ENCODE data around the gene PACRG.

The PACRG gene

GRCh38 chr6:163201855-163202254 lies 474.1 kb downstream of the PACRG start:
- H4K91ac ChIP-seq (ENCODE audit: low read length), result no peak overlapping the region
- H3K9me3 ChIP-seq (ENCODE audit: control insufficient read depth, low read length), result peaks cover 3% of the 10 kb centered on the region
- no peak overlapping the region for H3K4me3 ChIP-seq (ENCODE audit: insufficient read depth in 1 of 2, low read depth in 1 of 2, low read length in 2 of 2)
- H3K4ac ChIP-seq (ENCODE audit: low read depth in 1 of 2, low read length in 2 of 2), result no peak overlapping the region
- no peak overlapping the region for H3K14ac ChIP-seq (ENCODE audit: low read length in 2 of 2)
- no peak overlapping the region for H2BK5ac ChIP-seq (ENCODE audit: low read depth, low read length, poor library complexity, severe bottlenecking)
- H3K36me3 ChIP-seq (ENCODE audit: control insufficient read depth in 1 of 2, insufficient read depth in 2 of 2, low read depth in 1 of 2, low read length in 2 of 2), result no peaks in the 10 kb centered on the region
- H2BK12ac ChIP-seq (ENCODE audit: low read length in 2 of 2), result no peak overlapping the region
- 85% methylated on average over 12 of the region's 12 CpGs for WGBS
- H2BK120ac ChIP-seq (ENCODE audit: low read depth, low read length), result no peak overlapping the region
- H3K4me1 ChIP-seq (ENCODE audit: control insufficient read depth, insufficient read depth, low read depth, low read length), result no peaks in the 10 kb centered on the region
- H3K4me2 ChIP-seq (ENCODE audit: low read length, poor library complexity, severe bottlenecking), result no peak overlapping the region
- H3K9ac ChIP-seq (ENCODE audit: low read length), result no peak overlapping the region
- H2BK15ac ChIP-seq (ENCODE audit: low read depth, poor library complexity, severe bottlenecking), result no peak overlapping the region
- H2AFZ ChIP-seq (ENCODE audit: low read depth, low read length), result no peak overlapping the region
- no peak overlapping the region for H3K23ac ChIP-seq (ENCODE audit: low read length in 2 of 2)
- no peak overlapping the region for H4K8ac ChIP-seq (ENCODE audit: low read length)
- no peak for DNase-seq
- H3K27me3 ChIP-seq (ENCODE audit: control insufficient read depth in 1 of 2, insufficient read depth in 1 of 2, low read length in 2 of 2), result no peaks in the 10 kb centered on the region
- H3K27ac ChIP-seq (ENCODE audit: low read length, poor library complexity, severe bottlenecking), result no peak overlapping the region
- H3K18ac ChIP-seq (ENCODE audit: low read depth in 1 of 2, low read length in 2 of 2), result no peak overlapping the region
- H3K79me1 ChIP-seq (replicated peaks; ENCODE audit: low read length, poor library complexity, severe bottlenecking), result no peaks in the 10 kb centered on the region
- no peak overlapping the region for H2AK5ac ChIP-seq (ENCODE audit: low read length, severe bottlenecking)

GRCh38 chr6:163206196-163206595 lies 478.4 kb downstream of the PACRG start:
- Histone ChIP-seq H3K9me3 (ENCODE audit: control insufficient read depth, low read length) (peaks cover 3% of the 10 kb centered on the region), H2BK120ac (ENCODE audit: low read depth, low read length) (no peak overlapping the region), H2BK12ac (ENCODE audit: low read length in 2 of 2) (no peak overlapping the region), H3K9ac (ENCODE audit: low read length) (no peak overlapping the region), H4K91ac (ENCODE audit: low read length) (no peak overlapping the region), H3K18ac (ENCODE audit: low read depth in 1 of 2, low read length in 2 of 2) (no peak overlapping the region), H3K14ac (ENCODE audit: low read length in 2 of 2) (no peak overlapping the region), H2AK5ac (ENCODE audit: low read length, severe bottlenecking) (no peak overlapping the region), H3K4me2 (ENCODE audit: low read length, poor library complexity, severe bottlenecking) (no peak overlapping the region), H3K4me1 (ENCODE audit: control insufficient read depth, insufficient read depth, low read depth, low read length) (no peaks in the 10 kb centered on the region), H3K27me3 (ENCODE audit: control insufficient read depth in 1 of 2, insufficient read depth in 1 of 2, low read length in 2 of 2) (no peaks in the 10 kb centered on the region), H2AFZ (ENCODE audit: low read depth, low read length) (no peak overlapping the region), H4K8ac (ENCODE audit: low read length) (no peak overlapping the region), H3K27ac (ENCODE audit: low read length, poor library complexity, severe bottlenecking) (no peak overlapping the region), H3K4me3 (ENCODE audit: insufficient read depth in 1 of 2, low read depth in 1 of 2, low read length in 2 of 2) (no peak overlapping the region), H2BK15ac (ENCODE audit: low read depth, poor library complexity, severe bottlenecking) (no peak overlapping the region), H3K36me3 (ENCODE audit: control insufficient read depth in 1 of 2, insufficient read depth in 2 of 2, low read depth in 1 of 2, low read length in 2 of 2) (no peaks in the 10 kb centered on the region), H3K4ac (ENCODE audit: low read depth in 1 of 2, low read length in 2 of 2) (no peak overlapping the region), H3K23ac (ENCODE audit: low read length in 2 of 2) (no peak overlapping the region), H2BK5ac (ENCODE audit: low read depth, low read length, poor library complexity, severe bottlenecking) (no peak overlapping the region), H3K79me1 (replicated peaks; ENCODE audit: low read length, poor library complexity, severe bottlenecking) (no peaks in the 10 kb centered on the region)
- DNase-seq, result no peak
- 87% methylated on average over 2 of the region's 2 CpGs for WGBS

GRCh38 chr6:163207431-163208383 lies 479.9 kb downstream of the PACRG start:
- H3K4ac ChIP-seq (ENCODE audit: low read depth in 1 of 2, low read length in 2 of 2), result no peak overlapping the region
- no peaks in the 10 kb centered on the region for H3K27me3 ChIP-seq (ENCODE audit: control insufficient read depth in 1 of 2, insufficient read depth in 1 of 2, low read length in 2 of 2)
- no peaks in the 10 kb centered on the region for H3K4me1 ChIP-seq (ENCODE audit: control insufficient read depth, insufficient read depth, low read depth, low read length)
- H3K4me3 ChIP-seq (ENCODE audit: insufficient read depth in 1 of 2, low read depth in 1 of 2, low read length in 2 of 2), result no peak overlapping the region
- DNase-seq, result no peak
- H2BK12ac ChIP-seq (ENCODE audit: low read length in 2 of 2), result no peak overlapping the region
- H3K79me1 ChIP-seq (replicated peaks; ENCODE audit: low read length, poor library complexity, severe bottlenecking), result no peaks in the 10 kb centered on the region
- no peak overlapping the region for H3K23ac ChIP-seq (ENCODE audit: low read length in 2 of 2)
- H2AK5ac ChIP-seq (ENCODE audit: low read length, severe bottlenecking), result no peak overlapping the region
- no peak overlapping the region for H4K8ac ChIP-seq (ENCODE audit: low read length)
- H4K91ac ChIP-seq (ENCODE audit: low read length), result no peak overlapping the region
- H3K18ac ChIP-seq (ENCODE audit: low read depth in 1 of 2, low read length in 2 of 2), result no peak overlapping the region
- no peak overlapping the region for H3K27ac ChIP-seq (ENCODE audit: low read length, poor library complexity, severe bottlenecking)
- H3K14ac ChIP-seq (ENCODE audit: low read length in 2 of 2), result no peak overlapping the region
- no peak overlapping the region for H2BK15ac ChIP-seq (ENCODE audit: low read depth, poor library complexity, severe bottlenecking)
- H3K36me3 ChIP-seq (ENCODE audit: control insufficient read depth in 1 of 2, insufficient read depth in 2 of 2, low read depth in 1 of 2, low read length in 2 of 2), result no peaks in the 10 kb centered on the region
- WGBS, result 71% methylated on average over 4 of the region's 11 CpGs
- H3K9me3 ChIP-seq (ENCODE audit: control insufficient read depth, low read length), result peaks cover 14% of the 10 kb centered on the region
- no peak overlapping the region for H3K4me2 ChIP-seq (ENCODE audit: low read length, poor library complexity, severe bottlenecking)
- H3K9ac ChIP-seq (ENCODE audit: low read length), result no peak overlapping the region
- H2BK120ac ChIP-seq (ENCODE audit: low read depth, low read length), result no peak overlapping the region
- no peak overlapping the region for H2AFZ ChIP-seq (ENCODE audit: low read depth, low read length)
- H2BK5ac ChIP-seq (ENCODE audit: low read depth, low read length, poor library complexity, severe bottlenecking), result no peak overlapping the region

- H4K91ac ChIP-seq (ENCODE audit: low read length), result no peak overlapping the region
- 80% methylated on average over 1 of the region's 4 CpGs for WGBS
- H2AFZ ChIP-seq (ENCODE audit: low read depth, low read length), result no peak overlapping the region
- no peak for DNase-seq
- H3K4me2 ChIP-seq (ENCODE audit: low read length, poor library complexity, severe bottlenecking), result no peak overlapping the region
- H3K14ac ChIP-seq (ENCODE audit: low read length in 2 of 2), result no peak overlapping the region
- no peaks in the 10 kb centered on the region for H3K27me3 ChIP-seq (ENCODE audit: control insufficient read depth in 1 of 2, insufficient read depth in 1 of 2, low read length in 2 of 2)
- no peak overlapping the region for H2BK5ac ChIP-seq (ENCODE audit: low read depth, low read length, poor library complexity, severe bottlenecking)
- no peak overlapping the region for H3K27ac ChIP-seq (ENCODE audit: low read length, poor library complexity, severe bottlenecking)
- H3K9ac ChIP-seq (ENCODE audit: low read length), result no peak overlapping the region
- no peak overlapping the region for H2AK5ac ChIP-seq (ENCODE audit: low read length, severe bottlenecking)
- no peaks in the 10 kb centered on the region for H3K4me1 ChIP-seq (ENCODE audit: control insufficient read depth, insufficient read depth, low read depth, low read length)
- H3K18ac ChIP-seq (ENCODE audit: low read depth in 1 of 2, low read length in 2 of 2), result no peak overlapping the region
- H3K4me3 ChIP-seq (ENCODE audit: insufficient read depth in 1 of 2, low read depth in 1 of 2, low read length in 2 of 2), result no peak overlapping the region
- H2BK120ac ChIP-seq (ENCODE audit: low read depth, low read length), result no peak overlapping the region
- H3K36me3 ChIP-seq (ENCODE audit: control insufficient read depth in 1 of 2, insufficient read depth in 2 of 2, low read depth in 1 of 2, low read length in 2 of 2), result no peaks in the 10 kb centered on the region
- H3K9me3 ChIP-seq (ENCODE audit: control insufficient read depth, low read length), result peaks cover 14% of the 10 kb centered on the region
- H3K4ac ChIP-seq (ENCODE audit: low read depth in 1 of 2, low read length in 2 of 2), result no peak overlapping the region
- H3K23ac ChIP-seq (ENCODE audit: low read length in 2 of 2), result no peak overlapping the region
- H4K8ac ChIP-seq (ENCODE audit: low read length), result no peak overlapping the region
- no peaks in the 10 kb centered on the region for H3K79me1 ChIP-seq (replicated peaks; ENCODE audit: low read length, poor library complexity, severe bottlenecking)
- no peak overlapping the region for H2BK15ac ChIP-seq (ENCODE audit: low read depth, poor library complexity, severe bottlenecking)
- H2BK12ac ChIP-seq (ENCODE audit: low read length in 2 of 2), result no peak overlapping the region
Observed at GRCh38 chr6:163209005-163209404, 481.2 kb downstream of the PACRG start.
